Caco-2 (cell line): ENCODE measurements around the gene HTR6. TPM values are rescaled to one million over a fixed set of nuclear protein-coding genes. Genes with fewer than 3 reads are reported as not detected.

Source experiments
- BruUV-seq: library from RNA; stranded (reverse); fragments of 400-500 nt; replicated peaks from 2 replicates; lab custom pipeline; 2021; lab: Mats Ljungman, UMichigan
- CTCF ChIA-PET: fragments of 300-600 bp; sonication (Branson Sonifier 250); formaldehyde crosslinking; loops from one replicate; lab custom pipeline; 2022; ENCODE audit warnings: antibody characterized with exemption; lab: Charles Lee
- POLR2A ChIA-PET: fragments of 300-600 bp; sonication (Branson Sonifier 250); formaldehyde crosslinking; loops from one replicate; lab custom pipeline; 2022; ENCODE audit warnings: antibody characterized with exemption; lab: Charles Lee
- DNase-seq, 2 experiments: peaks; one replicate each; pipeline versions ENCODE4 v3.0.0 to v3.0.0-alpha.2; 2020 to 2022
- H3K27me3 ChIP-seq: replicated peaks from 2 replicates; pipeline ENCODE4 v1.6.0; 2011; ENCODE audit warnings: low read length; ENCODE audit not compliant: control insufficient read depth, insufficient read depth
- H3K36me3 ChIP-seq: 2 replicates; pipeline ENCODE4 v1.5.1; 2011; ENCODE audit warnings: low read length; ENCODE audit not compliant: control insufficient read depth, insufficient read depth
- H3K4me1 ChIP-seq: fragments of 250-450 bp; sonication (Bioruptor Pico); 2 replicates; pipeline ENCODE4 v1.5.1; 2020; ENCODE audit warnings: mild to moderate bottlenecking
- H3K4me3 ChIP-seq: 2 replicates; pipeline ENCODE4 v1.5.1; 2011; ENCODE audit warnings: low read depth, mild to moderate bottlenecking, control low read depth, low read length
- H3K9me3 ChIP-seq: fragments of 250-450 bp; sonication (Bioruptor Pico); 2 replicates; pipeline ENCODE4 v1.5.1; 2020; ENCODE audit warnings: mild to moderate bottlenecking, moderate library complexity
- H3K27ac Mint-ChIP-seq: one replicate; pipeline ENCODE4 v1.8.0; 2022; ENCODE audit warnings: mixed read lengths; ENCODE audit not compliant: unreplicated experiment
- H3K27me3 Mint-ChIP-seq: one replicate; pipeline ENCODE4 v1.8.0; 2022; ENCODE audit warnings: mixed read lengths; ENCODE audit not compliant: insufficient read depth, unreplicated experiment
- H3K36me3 Mint-ChIP-seq: one replicate; pipeline ENCODE4 v1.8.0; 2022; ENCODE audit warnings: mild to moderate bottlenecking, mixed read lengths; ENCODE audit not compliant: insufficient read depth, unreplicated experiment
- H3K4me1 Mint-ChIP-seq: one replicate; pipeline ENCODE4 v1.8.0; 2022; ENCODE audit warnings: low read depth, mixed read lengths; ENCODE audit not compliant: unreplicated experiment
- H3K4me3 Mint-ChIP-seq: one replicate; pipeline ENCODE4 v1.8.0; 2022; ENCODE audit warnings: mild to moderate bottlenecking, moderate library complexity, mixed read lengths; ENCODE audit not compliant: unreplicated experiment
- H3K9me3 Mint-ChIP-seq: one replicate; pipeline ENCODE4 v1.8.0; 2022; ENCODE audit warnings: mixed read lengths; ENCODE audit not compliant: unreplicated experiment
- intact Hi-C: fragments of 100-400 bp; cut with micrococcal nuclease; formaldehyde crosslinking; loops from one replicate; pipeline ENCODE4 v1.10.0; 2022; ENCODE audit not compliant: unreplicated experiment
- total RNA-seq: library from RNA; stranded (reverse); gene quantifications from 2 replicates; pipeline ENCODE4 v1.2.3, GENCODE V29; 2022
- TF ChIP-seq, protein P1 (sequence below), 2 experiments: fragments of 200-600 bp in 1 of 2; IDR thresholded peaks; 1 replicate in 1 of 2; 2 replicates in 1 of 2; pipeline versions ENCODE4 v1.5.1 to v1.8.0; 2011 to 2022; ENCODE audit warnings: antibody characterized with exemption in 1 of 2, control low read depth in 1 of 2, inconsistent platforms in 1 of 2, low read depth in 1 of 2, low read length in 1 of 2, mild to moderate bottlenecking in 1 of 2, moderate library complexity in 1 of 2; ENCODE audit not compliant: insufficient read depth in 1 of 2, severe bottlenecking in 1 of 2, unreplicated experiment in 1 of 2

Gene HTR6
- total RNA-seq, 1 experiment from 2014 or later, result not detected

GRCh38 chr1:19617376-19617775 is 47.3 kb upstream of the HTR6 start:
- Histone ChIP-seq H3K4me3 (no peak overlapping the region), H3K4me1 (peaks cover 21% of the 10 kb centered on the region), H3K36me3 (peaks cover 2% of the 10 kb centered on the region; the same call in 1 of the 2 replicates), H3K27me3 (no peaks in the 10 kb centered on the region), H3K9me3 (no peaks in the 10 kb centered on the region)
- Mint-ChIP-seq H3K9me3 (no peaks in the 10 kb centered on the region), H3K4me1 (no peaks in the 10 kb centered on the region), H3K36me3 (peaks cover 12% of the 10 kb centered on the region), H3K27me3 (no peaks in the 10 kb centered on the region), H3K27ac (no peak overlapping the region), H3K4me3 (no peak overlapping the region)
- intact Hi-C loops, result no loop called here
- TF ChIP-seq, protein P1, sequence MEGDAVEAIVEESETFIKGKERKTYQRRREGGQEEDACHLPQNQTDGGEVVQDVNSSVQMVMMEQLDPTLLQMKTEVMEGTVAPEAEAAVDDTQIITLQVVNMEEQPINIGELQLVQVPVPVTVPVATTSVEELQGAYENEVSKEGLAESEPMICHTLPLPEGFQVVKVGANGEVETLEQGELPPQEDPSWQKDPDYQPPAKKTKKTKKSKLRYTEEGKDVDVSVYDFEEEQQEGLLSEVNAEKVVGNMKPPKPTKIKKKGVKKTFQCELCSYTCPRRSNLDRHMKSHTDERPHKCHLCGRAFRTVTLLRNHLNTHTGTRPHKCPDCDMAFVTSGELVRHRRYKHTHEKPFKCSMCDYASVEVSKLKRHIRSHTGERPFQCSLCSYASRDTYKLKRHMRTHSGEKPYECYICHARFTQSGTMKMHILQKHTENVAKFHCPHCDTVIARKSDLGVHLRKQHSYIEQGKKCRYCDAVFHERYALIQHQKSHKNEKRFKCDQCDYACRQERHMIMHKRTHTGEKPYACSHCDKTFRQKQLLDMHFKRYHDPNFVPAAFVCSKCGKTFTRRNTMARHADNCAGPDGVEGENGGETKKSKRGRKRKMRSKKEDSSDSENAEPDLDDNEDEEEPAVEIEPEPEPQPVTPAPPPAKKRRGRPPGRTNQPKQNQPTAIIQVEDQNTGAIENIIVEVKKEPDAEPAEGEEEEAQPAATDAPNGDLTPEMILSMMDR (IDR thresholded peaks at IDR 0.05; ENCODE audit: insufficient read depth in 1 of 2, low read depth in 1 of 2, low read length in 1 of 2, severe bottlenecking in 1 of 2, unreplicated experiment in 1 of 2), result no peak
- ChIA-PET POLR2A (no interaction called here), CTCF (no interaction called here)
- no TSS peak for BruUV-seq
- no peak for DNase-seq

DNA sequence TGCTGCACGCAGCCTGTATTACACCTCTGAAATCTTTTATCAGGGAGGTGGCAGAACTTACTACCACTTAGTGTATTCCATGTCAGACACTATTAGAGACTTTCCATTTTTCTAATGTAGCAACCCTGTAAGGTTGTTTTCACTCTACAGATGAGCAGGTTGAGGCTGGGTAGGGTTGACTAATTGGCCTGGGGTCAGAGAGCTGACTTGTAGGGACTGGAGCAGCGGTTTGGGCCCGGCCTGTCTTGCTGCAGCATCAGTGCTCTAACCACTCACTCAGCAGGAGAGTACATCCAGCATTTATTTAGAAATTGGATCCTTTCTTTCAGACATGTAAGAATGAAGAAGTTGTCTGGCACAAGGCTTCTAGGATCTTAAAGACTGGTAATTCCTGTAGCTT is 46.2 kb upstream of the HTR6 start:
- intact Hi-C loops, result no loop called here
- no peak overlapping the region for H3K4me3 ChIP-seq
- H3K36me3 Mint-ChIP-seq, result peaks cover 18% of the 10 kb centered on the region
- no TSS peak for BruUV-seq
- no peaks in the 10 kb centered on the region for H3K9me3 Mint-ChIP-seq
- H3K4me1 ChIP-seq, result peaks cover 25% of the 10 kb centered on the region
- ChIA-PET CTCF (no interaction called here), POLR2A (no interaction called here)
- H3K27me3 Mint-ChIP-seq, result no peaks in the 10 kb centered on the region
- TF ChIP-seq, protein P1 (IDR thresholded peaks at IDR 0.05; ENCODE audit: insufficient read depth in 1 of 2, low read depth in 1 of 2, low read length in 1 of 2, severe bottlenecking in 1 of 2, unreplicated experiment in 1 of 2), result no peak
- H3K4me3 Mint-ChIP-seq, result no peak overlapping the region
- H3K4me1 Mint-ChIP-seq, result no peaks in the 10 kb centered on the region
- no peaks in the 10 kb centered on the region for H3K9me3 ChIP-seq
- H3K27me3 ChIP-seq, result no peaks in the 10 kb centered on the region
- H3K36me3 ChIP-seq, result peaks cover 2% of the 10 kb centered on the region; the same call in 1 of the 2 replicates
- DNase-seq, result no peak
- no peak overlapping the region for H3K27ac Mint-ChIP-seq

- Mint-ChIP-seq H3K9me3 (no peaks in the 10 kb centered on the region), H3K4me3 (no peak overlapping the region), H3K27me3 (no peaks in the 10 kb centered on the region), H3K4me1 (no peaks in the 10 kb centered on the region), H3K27ac (no peak overlapping the region), H3K36me3 (peaks cover 22% of the 10 kb centered on the region)
- DNase-seq, result peak; percentile 54 to 58
- TF ChIP-seq, protein P1 (IDR thresholded peaks at IDR 0.05; ENCODE audit: insufficient read depth in 1 of 2, low read depth in 1 of 2, low read length in 1 of 2, severe bottlenecking in 1 of 2, unreplicated experiment in 1 of 2), result no peak
- Histone ChIP-seq H3K36me3 (peaks cover 3% of the 10 kb centered on the region; the same call in 1 of the 2 replicates), H3K27me3 (no peaks in the 10 kb centered on the region), H3K4me3 (no peak overlapping the region), H3K9me3 (no peaks in the 10 kb centered on the region), H3K4me1 (peaks cover 30% of the 10 kb centered on the region)
- ChIA-PET CTCF (interaction anchor here (0.6 kb wide), 1 partner anchor 33 kb away, joined by 4 read pairs; no protein-coding TSS in a partner anchor), POLR2A (interaction anchor here (0.5 to 1.1 kb wide), 5 partner anchors 76 to 1148 kb away, joined by 3 to 14 read pairs (median 3); partner anchors contain the start of genes CAPZB, EMC1 and MRTO4)
- no TSS peak for BruUV-seq
- intact Hi-C loops, result no loop called here
These were observed 44.8 kb upstream of the HTR6 start for GRCh38 chr1:19619697-19620384.
